Measurements from ENCODE around the gene SLC8B1.

DNA sequence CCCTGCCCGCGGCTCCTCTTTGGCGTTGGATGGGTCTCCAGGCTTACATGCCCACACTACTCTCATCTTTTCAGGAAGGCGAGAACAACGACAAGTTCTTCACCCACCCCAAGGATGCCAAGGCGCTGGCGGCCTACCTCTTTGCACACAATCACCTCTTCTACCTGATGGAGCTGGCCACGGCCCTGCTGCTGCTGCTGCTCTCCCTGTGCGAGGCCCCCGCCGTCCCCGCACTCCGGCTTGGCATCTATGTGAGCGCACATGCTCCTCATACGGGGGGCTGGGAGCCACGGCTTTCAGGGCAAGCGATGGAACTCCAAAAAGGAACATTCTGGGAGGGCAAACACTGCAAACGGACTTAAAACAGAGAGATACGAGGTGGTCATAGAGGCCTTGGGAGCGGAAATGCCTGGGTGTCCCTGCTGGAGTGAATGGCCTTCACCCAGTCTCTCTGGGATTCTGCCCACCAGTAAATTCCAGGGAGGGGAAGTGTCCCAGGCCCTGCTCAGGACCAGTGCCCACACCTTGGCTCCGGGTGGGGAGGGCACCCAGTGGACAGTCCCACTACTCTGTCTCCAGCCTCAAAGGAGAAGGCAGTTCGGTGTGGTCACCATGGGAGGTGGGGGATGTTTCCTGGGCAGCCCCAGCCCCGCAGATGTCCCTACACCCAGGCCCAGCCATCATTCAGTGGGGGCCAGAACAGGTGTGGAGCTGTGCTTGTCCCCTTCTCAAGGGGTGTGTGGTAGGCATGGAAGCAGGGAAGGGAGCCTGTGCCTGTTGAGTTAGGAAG is 68.6 kb downstream of the SLC8B1 start:
- TF ChIP-seq GABPA (tag; conservative IDR thresholded peaks at IDR 0.05; ENCODE audit: low read depth) = no peak
- TF ChIP-seq, protein P1, sequence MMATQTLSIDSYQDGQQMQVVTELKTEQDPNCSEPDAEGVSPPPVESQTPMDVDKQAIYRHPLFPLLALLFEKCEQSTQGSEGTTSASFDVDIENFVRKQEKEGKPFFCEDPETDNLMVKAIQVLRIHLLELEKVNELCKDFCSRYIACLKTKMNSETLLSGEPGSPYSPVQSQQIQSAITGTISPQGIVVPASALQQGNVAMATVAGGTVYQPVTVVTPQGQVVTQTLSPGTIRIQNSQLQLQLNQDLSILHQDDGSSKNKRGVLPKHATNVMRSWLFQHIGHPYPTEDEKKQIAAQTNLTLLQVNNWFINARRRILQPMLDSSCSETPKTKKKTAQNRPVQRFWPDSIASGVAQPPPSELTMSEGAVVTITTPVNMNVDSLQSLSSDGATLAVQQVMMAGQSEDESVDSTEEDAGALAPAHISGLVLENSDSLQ (IDR thresholded peaks at IDR 0.05) = no peak
- TF ChIP-seq, protein P2, sequence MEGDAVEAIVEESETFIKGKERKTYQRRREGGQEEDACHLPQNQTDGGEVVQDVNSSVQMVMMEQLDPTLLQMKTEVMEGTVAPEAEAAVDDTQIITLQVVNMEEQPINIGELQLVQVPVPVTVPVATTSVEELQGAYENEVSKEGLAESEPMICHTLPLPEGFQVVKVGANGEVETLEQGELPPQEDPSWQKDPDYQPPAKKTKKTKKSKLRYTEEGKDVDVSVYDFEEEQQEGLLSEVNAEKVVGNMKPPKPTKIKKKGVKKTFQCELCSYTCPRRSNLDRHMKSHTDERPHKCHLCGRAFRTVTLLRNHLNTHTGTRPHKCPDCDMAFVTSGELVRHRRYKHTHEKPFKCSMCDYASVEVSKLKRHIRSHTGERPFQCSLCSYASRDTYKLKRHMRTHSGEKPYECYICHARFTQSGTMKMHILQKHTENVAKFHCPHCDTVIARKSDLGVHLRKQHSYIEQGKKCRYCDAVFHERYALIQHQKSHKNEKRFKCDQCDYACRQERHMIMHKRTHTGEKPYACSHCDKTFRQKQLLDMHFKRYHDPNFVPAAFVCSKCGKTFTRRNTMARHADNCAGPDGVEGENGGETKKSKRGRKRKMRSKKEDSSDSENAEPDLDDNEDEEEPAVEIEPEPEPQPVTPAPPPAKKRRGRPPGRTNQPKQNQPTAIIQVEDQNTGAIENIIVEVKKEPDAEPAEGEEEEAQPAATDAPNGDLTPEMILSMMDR (IDR thresholded peaks at IDR 0.05 in 2 of 3, conservative IDR thresholded peaks at IDR 0.05 in 1 of 3; ENCODE audit: insufficient read depth in 2 of 3, low read depth in 1 of 3, low read length in 3 of 3) = no peak
- TF ChIP-seq COPS2 (conservative IDR thresholded peaks at IDR 0.05) = no peak
- TF ChIP-seq SMARCC2 (IDR thresholded peaks at IDR 0.05; ENCODE audit: low read depth) = no peak
- TF ChIP-seq MCM3 (IDR thresholded peaks at IDR 0.05) = no peak
- TF ChIP-seq, protein P3, sequence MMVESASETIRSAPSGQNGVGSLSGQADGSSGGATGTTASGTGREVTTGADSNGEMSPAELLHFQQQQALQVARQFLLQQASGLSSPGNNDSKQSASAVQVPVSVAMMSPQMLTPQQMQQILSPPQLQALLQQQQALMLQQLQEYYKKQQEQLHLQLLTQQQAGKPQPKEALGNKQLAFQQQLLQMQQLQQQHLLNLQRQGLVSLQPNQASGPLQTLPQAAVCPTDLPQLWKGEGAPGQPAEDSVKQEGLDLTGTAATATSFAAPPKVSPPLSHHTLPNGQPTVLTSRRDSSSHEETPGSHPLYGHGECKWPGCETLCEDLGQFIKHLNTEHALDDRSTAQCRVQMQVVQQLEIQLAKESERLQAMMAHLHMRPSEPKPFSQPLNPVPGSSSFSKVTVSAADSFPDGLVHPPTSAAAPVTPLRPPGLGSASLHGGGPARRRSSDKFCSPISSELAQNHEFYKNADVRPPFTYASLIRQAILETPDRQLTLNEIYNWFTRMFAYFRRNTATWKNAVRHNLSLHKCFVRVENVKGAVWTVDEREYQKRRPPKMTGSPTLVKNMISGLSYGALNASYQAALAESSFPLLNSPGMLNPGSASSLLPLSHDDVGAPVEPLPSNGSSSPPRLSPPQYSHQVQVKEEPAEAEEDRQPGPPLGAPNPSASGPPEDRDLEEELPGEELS (CRISPR knock-in tag; IDR thresholded peaks at IDR 0.05; ENCODE audit: borderline replicate concordance) = no peak

Measured in K562 (cell line).